Natural killer cell (primary cell): ENCODE measurements around the gene NID2. TPM values are rescaled to one million over a fixed set of nuclear protein-coding genes. Genes with fewer than 3 reads are reported as not detected.

ENCODE experiments used
- ATAC-seq, 3 donors: fragments of 150-1000 bp in 2 of 3; fragments of 200-7000 bp in 1 of 3; cut with Tn5 transposase; 1 replicate in 1 of 3; 2 replicates in 2 of 3; pipeline ENCODE4 v1.10.0; 2021; ENCODE audit warnings: mild to moderate bottlenecking in 2 of 3, moderate library complexity in 2 of 3
- DNase-seq, 2 donors: peaks; one replicate each; pipeline versions ENCODE4 v3.0.0 to v3.0.0-alpha.2; 2013 to 2021; ENCODE audit warnings: mixed read lengths in 1 of 2
- H3K27ac ChIP-seq: one replicate; pipeline ENCODE4 v1.5.1; 2013; ENCODE audit warnings: mild to moderate bottlenecking, low read length
- H3K27me3 ChIP-seq: one replicate; pipeline ENCODE4 v1.6.1; 2013; ENCODE audit warnings: low read length; ENCODE audit not compliant: control insufficient read depth, insufficient read depth
- H3K36me3 ChIP-seq: one replicate; pipeline ENCODE4 v1.6.1; 2013; ENCODE audit warnings: low read length; ENCODE audit not compliant: control insufficient read depth, insufficient read depth
- H3K4me1 ChIP-seq: one replicate; pipeline ENCODE4 v1.6.1; 2013; ENCODE audit warnings: low read length; ENCODE audit not compliant: control insufficient read depth, insufficient read depth
- H3K4me3 ChIP-seq: one replicate; pipeline ENCODE4 v1.5.1; 2013; ENCODE audit warnings: low read length
- H3K9me3 ChIP-seq: one replicate; pipeline ENCODE4 v1.6.1; 2013; ENCODE audit warnings: low read length; ENCODE audit not compliant: control insufficient read depth, insufficient read depth
- H3K27ac Mint-ChIP-seq, 2 donors: one replicate each; pipeline ENCODE4 v1.8.0; 2022; ENCODE audit warnings: mild to moderate bottlenecking in 2 of 2, mixed read lengths in 2 of 2, moderate library complexity in 1 of 2
- H3K27me3 Mint-ChIP-seq, 2 donors: one replicate each; pipeline ENCODE4 v1.8.0; 2022; ENCODE audit warnings: low read depth in 2 of 2, mixed read lengths in 2 of 2
- H3K36me3 Mint-ChIP-seq: one replicate; pipeline ENCODE4 v1.8.0; 2022; ENCODE audit warnings: mixed read lengths
- H3K4me1 Mint-ChIP-seq, 2 donors: one replicate each; pipeline ENCODE4 v1.8.0; 2022; ENCODE audit warnings: mixed read lengths in 2 of 2
- H3K4me3 Mint-ChIP-seq: one replicate; pipeline ENCODE4 v1.8.0; 2022; ENCODE audit warnings: mild to moderate bottlenecking, moderate library complexity, mixed read lengths
- H3K9me3 Mint-ChIP-seq, 2 donors: one replicate each; pipeline ENCODE4 v1.8.0; 2022; ENCODE audit warnings: mixed read lengths in 2 of 2
- WGBS: methylation state at CpG from one replicate; pipeline ENCODE4 v1.1.7; 2013; ENCODE audit warnings: missing lambda C conversion rate; ENCODE audit not compliant: insufficient coverage; 5-methylcytosine and 5-hydroxymethylcytosine counted together
- intact Hi-C: fragments of 100-400 bp; cut with micrococcal nuclease; formaldehyde crosslinking; loops from one replicate; pipeline ENCODE4 v1.14.2; 2022
- total RNA-seq, 4 donors: library from RNA; stranded (reverse); fragments of 120-200 nt in 1 of 4; gene quantifications; one replicate each; pipeline versions ENCODE4 v1.2.3 to v1.2.4, GENCODE V29; 2013 to 2022
- TF ChIP-seq, protein P1 (sequence below): fragments of 200-600 bp; IDR thresholded peaks from one replicate; pipeline ENCODE4 v1.8.0; 2022; ENCODE audit warnings: antibody characterized with exemption

NID2 gene
- total RNA-seq, 3 donors from 2014 or later (not counting 1 experiment from before 2014, with no cell fraction given): 0.36 to 0.80 (median 0.40) TPM

DNA sequence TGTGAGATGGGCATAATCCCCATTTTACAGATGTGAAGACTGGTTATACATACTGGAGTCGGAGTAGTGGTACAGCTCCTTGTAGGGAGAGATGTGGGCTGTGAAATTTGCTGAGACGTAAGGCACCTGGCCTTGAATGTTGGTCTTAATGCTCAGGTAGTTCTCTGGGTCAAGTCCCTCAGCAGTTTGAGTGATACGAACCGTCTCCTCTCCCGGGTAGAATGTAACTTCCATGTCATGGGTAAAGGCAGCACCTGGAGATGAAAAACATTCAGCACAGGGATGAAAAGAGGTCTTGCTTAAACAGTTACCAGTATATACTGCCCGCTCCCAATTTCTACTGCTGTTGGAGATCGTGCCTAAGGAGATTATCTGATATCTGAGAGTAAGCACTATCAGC lies 28.3 kb downstream of the NID2 start:
- Histone ChIP-seq H3K27ac (no peak overlapping the region), H3K27me3 (no peaks in the 10 kb centered on the region), H3K36me3 (no peaks in the 10 kb centered on the region), H3K4me3 (no peak overlapping the region), H3K4me1 (no peaks in the 10 kb centered on the region), H3K9me3 (no peaks in the 10 kb centered on the region)
- H3K9me3 Mint-ChIP-seq: no peaks in the 10 kb centered on the region
- peaks cover 5 to 10% of the 10 kb centered on the region in 2 donors for H3K4me1 Mint-ChIP-seq
- intact Hi-C loops: no loop called here
- H3K27me3 Mint-ChIP-seq: peaks cover 8 to 20% of the 10 kb centered on the region in 2 donors
- WGBS: 95% methylated on average over 7 of the region's 7 CpGs
- DNase-seq (no peak), ATAC-seq (no peak)
- H3K36me3 Mint-ChIP-seq: no peaks in the 10 kb centered on the region
- TF ChIP-seq, protein P1, sequence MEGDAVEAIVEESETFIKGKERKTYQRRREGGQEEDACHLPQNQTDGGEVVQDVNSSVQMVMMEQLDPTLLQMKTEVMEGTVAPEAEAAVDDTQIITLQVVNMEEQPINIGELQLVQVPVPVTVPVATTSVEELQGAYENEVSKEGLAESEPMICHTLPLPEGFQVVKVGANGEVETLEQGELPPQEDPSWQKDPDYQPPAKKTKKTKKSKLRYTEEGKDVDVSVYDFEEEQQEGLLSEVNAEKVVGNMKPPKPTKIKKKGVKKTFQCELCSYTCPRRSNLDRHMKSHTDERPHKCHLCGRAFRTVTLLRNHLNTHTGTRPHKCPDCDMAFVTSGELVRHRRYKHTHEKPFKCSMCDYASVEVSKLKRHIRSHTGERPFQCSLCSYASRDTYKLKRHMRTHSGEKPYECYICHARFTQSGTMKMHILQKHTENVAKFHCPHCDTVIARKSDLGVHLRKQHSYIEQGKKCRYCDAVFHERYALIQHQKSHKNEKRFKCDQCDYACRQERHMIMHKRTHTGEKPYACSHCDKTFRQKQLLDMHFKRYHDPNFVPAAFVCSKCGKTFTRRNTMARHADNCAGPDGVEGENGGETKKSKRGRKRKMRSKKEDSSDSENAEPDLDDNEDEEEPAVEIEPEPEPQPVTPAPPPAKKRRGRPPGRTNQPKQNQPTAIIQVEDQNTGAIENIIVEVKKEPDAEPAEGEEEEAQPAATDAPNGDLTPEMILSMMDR: no peak
- no peak overlapping the region for H3K27ac Mint-ChIP-seq
- no peak overlapping the region for H3K4me3 Mint-ChIP-seq

DNA sequence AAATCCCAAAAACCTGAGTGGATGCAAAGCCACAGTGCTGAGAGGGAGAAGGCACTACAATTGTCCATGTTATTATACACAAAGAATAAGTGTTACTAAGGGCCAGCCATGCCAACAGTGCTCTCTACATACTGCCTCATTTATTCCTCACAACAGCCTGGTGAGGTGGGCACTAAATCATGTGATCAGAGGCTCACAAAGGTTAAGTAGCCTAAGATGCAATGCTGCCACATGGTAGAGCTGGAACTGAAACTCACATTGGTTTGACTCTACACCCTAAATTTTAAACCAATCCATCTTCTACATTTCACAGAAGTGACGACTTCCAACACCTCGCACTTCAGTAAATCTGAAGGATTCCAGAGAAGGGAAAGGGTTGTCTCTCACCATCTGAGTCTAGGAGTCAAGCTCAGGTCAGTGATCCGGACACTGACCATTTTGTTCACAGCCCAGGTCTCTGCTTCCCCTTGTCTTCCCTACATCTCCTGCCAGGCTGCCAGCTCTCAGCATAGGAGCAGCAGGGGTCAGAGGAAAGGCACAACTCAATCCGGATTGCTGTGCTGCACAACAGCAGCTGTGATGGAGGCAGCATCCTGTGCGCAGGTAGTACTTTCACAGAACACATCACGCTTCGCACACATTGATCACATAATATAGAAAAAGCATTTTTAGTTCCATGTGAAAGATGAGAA lies 29.6 kb downstream of the NID2 start:
- no peak overlapping the region for H3K4me3 ChIP-seq
- peaks cover 5 to 10% of the 10 kb centered on the region in 2 donors for H3K4me1 Mint-ChIP-seq
- ATAC-seq: no peak
- H3K36me3 Mint-ChIP-seq: no peaks in the 10 kb centered on the region
- 95% methylated on average over 5 of the region's 7 CpGs for WGBS
- no peaks in the 10 kb centered on the region for H3K9me3 ChIP-seq
- intact Hi-C loops: no loop called here
- H3K9me3 Mint-ChIP-seq: no peaks in the 10 kb centered on the region
- no peaks in the 10 kb centered on the region for H3K4me1 ChIP-seq
- H3K36me3 ChIP-seq: no peaks in the 10 kb centered on the region
- no peak overlapping the region for H3K27ac ChIP-seq
- peaks cover 11 to 20% of the 10 kb centered on the region in 2 donors for H3K27me3 Mint-ChIP-seq
- H3K27me3 ChIP-seq: no peaks in the 10 kb centered on the region
- no peak for DNase-seq
- TF ChIP-seq, protein P1: no peak
- H3K4me3 Mint-ChIP-seq: no peak overlapping the region
- no peak overlapping the region for H3K27ac Mint-ChIP-seq

DNA sequence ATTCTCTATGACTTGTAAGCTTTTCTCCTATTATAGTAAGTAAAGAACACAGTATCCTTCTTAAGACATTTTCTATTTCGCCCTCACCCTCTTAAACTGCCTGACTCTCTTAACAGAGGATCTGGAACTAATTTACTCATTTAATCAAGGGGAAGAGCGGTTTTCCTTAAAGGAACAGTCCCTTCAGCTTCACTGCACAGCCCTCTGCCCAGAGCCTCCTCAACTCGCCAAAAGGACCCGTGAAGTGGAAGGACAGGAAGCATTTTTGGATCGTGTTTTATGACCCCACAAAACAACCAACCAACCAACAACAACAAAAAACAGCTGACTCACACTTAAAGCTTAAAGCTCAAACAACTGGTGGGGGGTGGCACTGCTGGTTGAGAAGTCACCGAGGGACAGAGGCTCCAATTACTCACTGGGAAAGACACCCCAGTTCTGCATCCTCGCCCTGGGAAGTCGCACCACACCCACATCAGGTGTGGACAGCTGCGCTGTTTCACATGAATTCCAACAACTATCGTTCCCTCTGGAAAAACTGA lies 35.7 kb downstream of the NID2 start:
- Histone ChIP-seq H3K27ac (no peak overlapping the region), H3K27me3 (no peaks in the 10 kb centered on the region), H3K4me1 (no peaks in the 10 kb centered on the region), H3K4me3 (no peak overlapping the region), H3K9me3 (no peaks in the 10 kb centered on the region), H3K36me3 (no peaks in the 10 kb centered on the region)
- peaks cover 19 to 57% of the 10 kb centered on the region in 2 donors for H3K27me3 Mint-ChIP-seq
- H3K36me3 Mint-ChIP-seq: no peaks in the 10 kb centered on the region
- WGBS: 81% methylated on average over 8 of the region's 10 CpGs
- DNase-seq (no peak), ATAC-seq (no peak)
- no peak overlapping the region for H3K27ac Mint-ChIP-seq
- H3K4me1 Mint-ChIP-seq: no peaks in the 10 kb centered on the region
- H3K4me3 Mint-ChIP-seq: no peak overlapping the region
- TF ChIP-seq, protein P1: no peak
- intact Hi-C loops: no loop called here
- H3K9me3 Mint-ChIP-seq: no peaks in the 10 kb centered on the region
